BJ (cell line): ENCODE measurements around the gene FOSL2. TPM values are rescaled to one million over a fixed set of nuclear protein-coding genes. Genes with fewer than 3 reads are reported as not detected.

Source experiments
- CTCF ChIA-PET: fragments of 350-600 bp; formaldehyde crosslinking; extraction: SDS; loops from one replicate; lab custom pipeline; 2021; ENCODE audit warnings: antibody characterized with exemption, inconsistent platforms; lab: Yijun Ruan, JAX
- POLR2A ChIA-PET: fragments of 300-600 bp; sonication (Branson Sonifier 250); formaldehyde crosslinking; extraction: SDS; loops from one replicate; lab custom pipeline; 2021; ENCODE audit warnings: antibody characterized with exemption; lab: Charles Lee
- DNase-seq: peaks from one replicate; pipeline ENCODE4 v3.0.0-alpha.2; 2011; ENCODE audit warnings: low read depth
- H3K27me3 ChIP-seq: 2 replicates; pipeline ENCODE4 v1.6.0; 2011; ENCODE audit warnings: low read length; ENCODE audit not compliant: control insufficient read depth, insufficient read depth
- H3K36me3 ChIP-seq: 2 replicates; pipeline ENCODE4 v1.5.1; 2011; ENCODE audit warnings: low read length; ENCODE audit not compliant: control insufficient read depth, insufficient read depth
- H3K4me3 ChIP-seq: 2 replicates; pipeline ENCODE4 v1.5.1; 2011; ENCODE audit warnings: low read depth, mild to moderate bottlenecking, control low read depth, low read length
- CTCF ChIP-seq: IDR thresholded peaks from 2 replicates; pipeline ENCODE4 v1.5.1; 2011; ENCODE audit warnings: low read depth, mild to moderate bottlenecking, control low read depth, inconsistent platforms, low read length, moderate library complexity; ENCODE audit not compliant: insufficient read depth
- polyA plus RNA-seq: library from polyadenylated mRNA; depleted of rRNA; stranded (reverse); fragments of >200 nt; gene quantifications from 2 replicates; pipeline ENCODE4 v1.2.3, GENCODE V29; 2011

The FOSL2 gene
- polyA plus RNA-seq, 1 experiment, result 52.5 TPM

DNA sequence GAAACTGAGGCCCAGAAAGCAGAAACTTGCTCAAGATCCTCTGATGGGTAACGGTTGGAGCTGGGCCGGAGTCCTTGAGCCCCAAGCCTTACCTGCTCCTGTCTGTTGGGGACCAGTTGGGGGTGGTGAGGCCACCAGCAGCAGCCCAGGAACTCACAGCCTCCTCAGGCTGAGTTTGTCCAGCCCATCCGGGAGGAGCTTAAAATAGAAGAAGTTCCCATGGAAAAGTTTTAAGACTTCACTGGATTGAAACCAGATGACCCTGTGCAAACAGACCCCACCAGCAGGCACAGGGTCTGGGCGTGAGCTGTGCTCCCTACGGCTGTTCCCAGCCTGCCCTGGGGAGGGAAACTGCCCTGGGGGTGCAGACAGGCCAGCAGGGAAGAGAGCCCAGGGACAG lies 40.6 kb upstream of the FOSL2 start:
- H3K36me3 ChIP-seq, result no peaks in the 10 kb centered on the region
- no peak for DNase-seq
- no peaks in the 10 kb centered on the region for H3K27me3 ChIP-seq
- CTCF ChIA-PET, result interaction anchor here (1.2 to 1.4 kb wide), 2 partner anchors 9 to 14 kb away, joined by 3 to 5 read pairs; no protein-coding TSS in a partner anchor
- no peak for TF ChIP-seq CTCF
- POLR2A ChIA-PET, result no interaction called here
- no peak overlapping the region for H3K4me3 ChIP-seq

DNA sequence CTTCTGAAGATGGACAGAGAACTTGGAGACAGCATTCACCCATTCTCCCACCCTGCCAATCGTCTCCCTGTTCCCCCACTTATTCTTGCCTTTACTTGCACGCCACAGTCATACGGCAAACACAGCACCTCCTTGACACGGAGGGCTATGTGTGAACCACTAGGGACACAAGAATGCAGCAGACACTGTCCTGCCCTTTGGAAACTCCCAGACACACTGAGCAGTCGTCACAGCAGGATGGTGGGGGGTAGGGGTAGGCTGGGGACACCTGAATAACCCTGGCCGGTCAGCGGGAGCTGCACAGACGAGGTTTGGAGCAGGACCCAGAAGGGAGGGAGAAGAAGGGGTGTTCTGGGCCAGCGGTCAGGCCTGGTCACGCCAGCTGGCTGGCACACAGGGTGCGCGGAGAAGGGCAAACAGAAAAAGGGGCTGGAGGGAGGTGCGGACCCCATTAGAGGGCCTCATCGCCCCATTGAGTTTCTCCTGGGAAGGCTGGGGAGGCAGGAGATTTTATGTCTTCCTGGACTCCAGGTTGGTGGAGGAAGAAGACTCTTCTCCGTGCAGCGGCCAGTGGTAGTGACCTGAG lies 40.0 kb upstream of the FOSL2 start:
- POLR2A ChIA-PET, result no interaction called here
- DNase-seq, result no peak
- H3K4me3 ChIP-seq, result no peak overlapping the region
- CTCF ChIA-PET, result interaction anchor here (1.2 to 1.4 kb wide), 2 partner anchors 9 to 13 kb away, joined by 3 to 5 read pairs; no protein-coding TSS in a partner anchor
- TF ChIP-seq CTCF, result no peak
- no peaks in the 10 kb centered on the region for H3K36me3 ChIP-seq
- H3K27me3 ChIP-seq, result no peaks in the 10 kb centered on the region

GRCh38 chr2:28354920-28355520 lies 37.6 kb upstream of the FOSL2 start:
- CTCF ChIA-PET, result no interaction called here
- POLR2A ChIA-PET, result no interaction called here
- Histone ChIP-seq H3K4me3 (no peak overlapping the region), H3K36me3 (no peaks in the 10 kb centered on the region), H3K27me3 (no peaks in the 10 kb centered on the region)
- DNase-seq, result no peak
- no peak for TF ChIP-seq CTCF

GRCh38 chr2:28355521-28356094 lies 37.0 kb upstream of the FOSL2 start:
- no peak for DNase-seq
- TF ChIP-seq CTCF, result no peak
- Histone ChIP-seq H3K27me3 (no peaks in the 10 kb centered on the region), H3K4me3 (no peak overlapping the region), H3K36me3 (no peaks in the 10 kb centered on the region)
- CTCF ChIA-PET, result interaction anchor here (0.9 to 1.0 kb wide), 2 partner anchors 9 to 14 kb away, joined by 3 read pairs; no protein-coding TSS in a partner anchor
- POLR2A ChIA-PET, result no interaction called here

DNA sequence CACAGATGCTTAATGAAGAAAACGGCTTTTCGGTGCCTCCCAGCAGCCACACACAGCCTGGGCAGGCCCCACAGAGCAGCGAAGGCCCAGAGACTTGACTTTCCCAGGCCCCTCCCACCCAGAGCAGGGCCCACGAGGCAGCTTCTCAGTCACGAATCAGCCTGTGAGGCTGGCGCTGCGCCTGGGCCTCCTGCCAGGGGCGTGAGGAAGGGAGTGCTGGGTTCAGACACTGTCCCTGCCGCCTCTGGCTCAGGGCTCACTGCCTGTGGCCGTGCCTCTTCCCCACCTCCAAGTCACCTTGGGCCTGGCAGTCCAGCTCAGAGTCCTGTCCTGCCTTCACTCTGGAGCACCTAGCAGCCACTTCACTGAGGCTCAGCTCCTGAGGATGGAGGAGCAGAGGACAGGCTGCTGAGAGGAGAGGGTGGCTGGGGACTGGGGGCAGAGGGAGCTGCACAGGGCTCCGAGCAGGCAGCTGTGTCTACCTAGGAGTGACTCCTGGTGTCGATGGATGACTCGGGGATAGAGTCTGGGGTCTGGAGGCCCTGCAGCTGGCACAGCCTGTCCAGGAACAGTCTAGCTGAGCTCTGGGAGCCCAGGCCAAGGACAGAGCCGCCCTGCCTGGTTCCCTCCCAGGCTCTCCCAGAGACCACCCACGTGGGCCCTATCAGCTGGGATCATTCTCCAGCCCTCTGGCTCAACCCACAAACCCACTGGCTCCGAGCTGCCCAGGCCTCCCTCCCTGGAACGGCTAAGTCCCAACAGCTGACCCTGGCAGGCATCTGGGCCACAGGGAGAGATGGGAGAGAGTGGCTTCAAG lies 36.4 kb upstream of the FOSL2 start:
- H3K4me3 ChIP-seq, result no peak overlapping the region
- H3K27me3 ChIP-seq, result no peaks in the 10 kb centered on the region
- peak; percentile 71 for DNase-seq
- no peaks in the 10 kb centered on the region for H3K36me3 ChIP-seq
- ChIA-PET CTCF (interaction anchor here (0.9 to 1.0 kb wide), 2 partner anchors 9 to 15 kb away, joined by 3 read pairs; no protein-coding TSS in a partner anchor), POLR2A (no interaction called here)
- TF ChIP-seq CTCF, result no peak
